Measurements from ENCODE around the gene ULBP2. TPM values are rescaled to one million over a fixed set of nuclear protein-coding genes. Genes with fewer than 3 reads are reported as not detected.
"Not testable (repeated sequence)": the region's sequence is repeated elsewhere in the genome, so short reads cannot be mapped to it uniquely, and the experiment has no call there.

Gene ULBP2
- polyA plus RNA-seq (2013, experiment 1 of 2; ENCODE audit: insufficient read length) = 10.5 TPM
- polyA plus RNA-seq (2013, experiment 2 of 2; ENCODE audit: insufficient read length) = 9.6 TPM

- peak; percentile 96 for DNase-seq
Measured at GRCh38 chr6:149941583-149942460, at the start of gene ULBP2. Gene ULBP2 (plus strand): TSS chr6:149942014. CDS start chr6:149942073, 59 bp downstream.

GRCh38 chr6:149895048-149895590, 46.7 kb upstream of the ULBP2 start:
- DNase-seq = peak; percentile 15

- DNase-seq = peak; percentile 78
Measured at GRCh38 chr6:149895833-149896271, 46.0 kb upstream of the ULBP2 start.

- peak; percentile 37 for DNase-seq
Measured at GRCh38 chr6:149896491-149896890, 45.3 kb upstream of the ULBP2 start.

- peak; percentile 82 for DNase-seq
Measured at GRCh38 chr6:149897015-149897697, 44.7 kb upstream of the ULBP2 start.

- no peak for DNase-seq
Measured at GRCh38 chr6:149897855-149898744, 43.7 kb upstream of the ULBP2 start, which contains the start of gene RAET1E. Gene RAET1E (minus strand): TSS chr6:149898113. CDS start chr6:149890901, 7,212 bp downstream.

- DNase-seq = no peak
Measured at GRCh38 chr6:149898966-149899365, 42.8 kb upstream of the ULBP2 start.

- no peak for DNase-seq
Measured at GRCh38 chr6:149899486-149899885, 42.3 kb upstream of the ULBP2 start.

GRCh38 chr6:149899926-149900619, 41.7 kb upstream of the ULBP2 start:
- DNase-seq = no peak

GRCh38 chr6:149900620-149901443, 41.0 kb upstream of the ULBP2 start:
- DNase-seq = no peak

- no peak for DNase-seq
Measured at GRCh38 chr6:149901444-149902140, 40.2 kb upstream of the ULBP2 start.

- no peak for DNase-seq
Measured at GRCh38 chr6:149903938-149904611, 37.7 kb upstream of the ULBP2 start.

GRCh38 chr6:149904661-149905370, 37.0 kb upstream of the ULBP2 start:
- DNase-seq = no peak

GRCh38 chr6:149905371-149905910, 36.4 kb upstream of the ULBP2 start:
- DNase-seq = no peak

GRCh38 chr6:149905911-149906371, 35.9 kb upstream of the ULBP2 start:
- DNase-seq = no peak

GRCh38 chr6:149906405-149906804, 35.4 kb upstream of the ULBP2 start:
- no peak for DNase-seq

GRCh38 chr6:149907317-149907716, 34.5 kb upstream of the ULBP2 start:
- DNase-seq = no peak

- DNase-seq = not testable (repeated sequence)
Measured at GRCh38 chr6:149908480-149908879, 33.3 kb upstream of the ULBP2 start.
